PC-9 (cell line): Measurements from ENCODE around the gene C1orf159.

Experiments
- EZH2 ChIP-seq: fragments of 200-600 bp; sonication (generic); IDR thresholded peaks from 2 replicates; pipeline ENCODE4 v1.8.0; 2017; ENCODE audit warnings: antibody characterized with exemption, low read depth
- TF ChIP-seq, protein P1 (sequence below): fragments of 200-600 bp; sonication (generic); conservative IDR thresholded peaks from 2 replicates; pipeline ENCODE4 v1.6.1; 2017; ENCODE audit warnings: mixed run types, antibody characterized with exemption, mild to moderate bottlenecking, moderate library complexity

- TF ChIP-seq, protein P1, sequence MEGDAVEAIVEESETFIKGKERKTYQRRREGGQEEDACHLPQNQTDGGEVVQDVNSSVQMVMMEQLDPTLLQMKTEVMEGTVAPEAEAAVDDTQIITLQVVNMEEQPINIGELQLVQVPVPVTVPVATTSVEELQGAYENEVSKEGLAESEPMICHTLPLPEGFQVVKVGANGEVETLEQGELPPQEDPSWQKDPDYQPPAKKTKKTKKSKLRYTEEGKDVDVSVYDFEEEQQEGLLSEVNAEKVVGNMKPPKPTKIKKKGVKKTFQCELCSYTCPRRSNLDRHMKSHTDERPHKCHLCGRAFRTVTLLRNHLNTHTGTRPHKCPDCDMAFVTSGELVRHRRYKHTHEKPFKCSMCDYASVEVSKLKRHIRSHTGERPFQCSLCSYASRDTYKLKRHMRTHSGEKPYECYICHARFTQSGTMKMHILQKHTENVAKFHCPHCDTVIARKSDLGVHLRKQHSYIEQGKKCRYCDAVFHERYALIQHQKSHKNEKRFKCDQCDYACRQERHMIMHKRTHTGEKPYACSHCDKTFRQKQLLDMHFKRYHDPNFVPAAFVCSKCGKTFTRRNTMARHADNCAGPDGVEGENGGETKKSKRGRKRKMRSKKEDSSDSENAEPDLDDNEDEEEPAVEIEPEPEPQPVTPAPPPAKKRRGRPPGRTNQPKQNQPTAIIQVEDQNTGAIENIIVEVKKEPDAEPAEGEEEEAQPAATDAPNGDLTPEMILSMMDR = no peak
- no peak for TF ChIP-seq EZH2
Observed at GRCh38 chr1:1124786-1125642, 9.1 kb upstream of the C1orf159 start.
